Muscle of back (tissue), 13 donors: ENCODE data around the gene MINAR2. TPM values are rescaled to one million over a fixed set of nuclear protein-coding genes. Genes with fewer than 3 reads are reported as not detected.
A peak's percentile ranks its signal among the peaks of the same experiment; 100 is the strongest.

Source experiments
- DNase-seq, 3 donors: peaks; one replicate each; pipeline versions ENCODE4 v3.0.0 to v3.0.0-alpha.2; 2013
- long read RNA-seq, 9 donors: transcript quantifications; one replicate each; lab custom pipeline, GENCODE V29; 2026
- polyA plus RNA-seq, 10 donors: library from polyadenylated mRNA; unstranded; fragments of 120-200 nt; gene quantifications; one replicate each; pipeline ENCODE4 v1.2.1, GENCODE V29; 2013; ENCODE audit not compliant: insufficient read length in 10 of 10

Gene MINAR2
- under 1 TPM; 0.10 to 0.48 (median 0.18) TPM for polyA plus RNA-seq
- long read RNA-seq, donor 1 = 0 reads
- long read RNA-seq, donor 2 = 0 reads
- long read RNA-seq, donor 3 = 0 reads
- long read RNA-seq, donor 4 = 0 reads
- long read RNA-seq, donor 5 = 0 reads
- long read RNA-seq, donor 6 = 0 reads
- long read RNA-seq, donor 7 = 0 reads
- long read RNA-seq, donor 8 = 0 reads
- long read RNA-seq, donor 9 = 0 reads

- DNase-seq = no peak
These were observed at the start of gene MINAR2 for GRCh38 chr5:129747572-129748407. MINAR2 (plus strand) TSS chr5:129748094; CDS start chr5:129748191, 97 bp downstream.

- DNase-seq = no peak
These were observed 49.2 kb upstream of the MINAR2 start for GRCh38 chr5:129698661-129699060.

GRCh38 chr5:129716235-129716634, 31.7 kb upstream of the MINAR2 start:
- DNase-seq = peak in 1 of 3 donors; percentile 39

GRCh38 chr5:129716651-129717050, 31.2 kb upstream of the MINAR2 start:
- peak; percentile 24 to 69 (median 29) for DNase-seq

- peak; percentile 63 to 84 (median 63) for DNase-seq
These were observed 30.1 kb upstream of the MINAR2 start for GRCh38 chr5:129717751-129718310.

GRCh38 chr5:129718471-129719090, 29.3 kb upstream of the MINAR2 start:
- peak; percentile 82 to 95 (median 90) for DNase-seq

GRCh38 chr5:129724222-129724621, 23.7 kb upstream of the MINAR2 start:
- no peak for DNase-seq

GRCh38 chr5:129724647-129725046, 23.2 kb upstream of the MINAR2 start:
- DNase-seq = no peak

GRCh38 chr5:129739773-129740172, 8.1 kb upstream of the MINAR2 start:
- DNase-seq = no peak

- DNase-seq = no peak
These were observed 4.2 kb upstream of the MINAR2 start for GRCh38 chr5:129743541-129744187.

GRCh38 chr5:129745997-129746396, 1.9 kb upstream of the MINAR2 start:
- no peak for DNase-seq

- peak in 1 of 3 donors; percentile 18 for DNase-seq
These were observed 1.0 kb upstream of the MINAR2 start for GRCh38 chr5:129746876-129747275.

- DNase-seq = peak in 2 of 3 donors; percentile 17 to 79
These were observed 1.3 kb downstream of the MINAR2 start for GRCh38 chr5:129748913-129749880.

- peak in 1 of 3 donors; percentile 58 for DNase-seq
These were observed 12.9 kb downstream of the MINAR2 start for GRCh38 chr5:129760636-129761325.

GRCh38 chr5:129763651-129764050, 15.8 kb downstream of the MINAR2 start:
- DNase-seq = no peak

- no peak for DNase-seq
These were observed 18.9 kb downstream of the MINAR2 start for GRCh38 chr5:129766798-129767197.

GRCh38 chr5:129767927-129768380, 20.1 kb downstream of the MINAR2 start:
- peak; percentile 91 to 94 (median 91) for DNase-seq

- no peak for DNase-seq
These were observed 20.8 kb downstream of the MINAR2 start for GRCh38 chr5:129768735-129769134.

GRCh38 chr5:129770024-129770820, 22.3 kb downstream of the MINAR2 start:
- peak in 1 of 3 donors; percentile 47 for DNase-seq
